ENCODE results near the gene PROSER2.
A peak's percentile ranks its signal among the peaks of the same experiment; 100 is the strongest.

The PROSER2 gene

DNA sequence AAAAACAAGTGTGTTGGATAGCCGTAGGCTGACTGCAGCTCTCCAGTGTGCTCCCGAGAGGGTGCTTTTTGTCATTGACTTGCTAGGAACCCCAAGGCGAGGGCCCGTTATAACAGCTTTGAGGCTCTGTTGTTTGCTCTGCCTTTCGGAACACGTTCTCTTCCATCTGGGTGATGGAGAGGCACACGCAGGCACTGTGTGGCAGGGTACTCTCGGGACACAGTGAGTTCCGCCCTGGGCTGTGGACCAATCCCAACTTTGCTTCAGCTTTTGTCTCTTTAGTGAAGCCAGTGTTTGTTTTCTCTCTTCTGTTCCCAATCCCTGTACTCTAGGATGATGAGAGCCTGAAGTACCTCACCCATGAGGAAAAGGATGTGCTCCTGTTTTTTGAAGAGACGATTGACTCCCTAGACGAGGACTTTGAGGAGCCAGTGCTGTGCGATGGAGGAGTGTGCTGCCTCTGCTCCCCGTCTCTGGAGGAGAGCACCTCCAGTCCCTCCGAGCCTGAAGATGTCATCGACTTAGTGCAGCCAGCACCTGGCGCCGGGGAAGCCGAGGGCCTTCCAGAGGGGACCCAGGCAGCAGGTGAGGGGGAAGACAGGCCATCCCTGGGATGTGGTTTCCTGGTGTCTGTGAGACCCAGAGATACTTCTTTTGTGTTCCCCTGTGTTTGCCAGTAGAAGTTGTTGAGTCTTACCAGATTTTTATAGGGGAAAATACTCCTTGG, 43.2 kb downstream of the PROSER2 start:
- DNase-seq, result no peak

DNA sequence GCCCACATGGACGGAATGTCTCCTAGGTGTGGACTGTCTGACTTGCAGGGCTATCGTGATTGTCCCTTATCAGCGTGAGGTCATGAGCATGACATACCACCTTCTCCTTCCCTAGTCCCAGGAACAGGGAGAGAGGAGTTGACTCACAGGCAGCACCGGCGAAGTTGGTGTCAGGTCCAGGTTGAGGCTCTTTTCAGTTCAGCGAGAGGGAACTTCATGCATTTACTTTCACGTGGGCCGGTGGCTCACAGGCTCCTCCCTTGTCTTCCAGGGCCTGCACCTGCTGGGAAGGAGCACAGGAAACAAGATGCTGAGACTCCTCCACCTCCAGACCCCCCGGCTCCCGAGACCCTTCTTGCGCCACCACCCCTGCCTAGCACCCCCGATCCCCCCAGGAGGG, 46.1 kb downstream of the PROSER2 start:
- DNase-seq, result no peak

DNA sequence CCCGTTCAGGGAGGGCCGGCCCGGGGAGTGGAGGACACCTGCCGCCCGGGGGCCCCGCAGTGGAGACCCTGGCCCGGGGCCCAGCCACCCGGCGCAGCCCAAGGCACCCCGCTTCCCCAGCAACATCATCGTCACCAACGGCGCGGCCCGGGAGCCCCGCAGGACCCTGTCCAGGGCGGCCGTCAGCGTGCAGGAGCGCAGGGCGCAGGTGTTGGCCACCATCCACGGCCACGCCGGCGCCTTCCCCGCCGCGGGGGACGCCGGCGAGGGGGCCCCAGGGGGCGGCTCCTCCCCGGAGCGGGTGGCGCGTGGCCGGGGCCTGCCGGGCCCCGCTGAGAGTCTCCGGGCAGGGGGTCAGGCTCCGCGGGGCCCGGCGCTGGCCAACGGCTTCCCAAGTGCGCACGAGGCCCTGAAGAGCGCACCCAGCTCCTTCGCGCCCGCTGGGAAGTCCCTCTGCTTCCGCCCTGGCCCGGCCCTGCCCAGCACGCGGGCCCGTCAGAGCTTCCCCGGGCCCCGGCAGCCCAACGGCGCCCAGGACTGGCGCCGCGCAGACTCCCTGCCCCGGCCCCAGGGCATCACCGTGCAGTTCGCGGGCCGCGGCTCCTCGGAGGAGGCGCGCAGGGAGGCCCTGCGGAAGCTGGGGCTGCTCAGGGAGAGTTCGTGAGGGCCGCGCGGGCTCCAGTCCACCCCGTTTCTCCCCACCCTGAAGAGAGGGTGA, 46.7 kb downstream of the PROSER2 start:
- peak in 1 of 56 donors; percentile 14 for DNase-seq

DNA sequence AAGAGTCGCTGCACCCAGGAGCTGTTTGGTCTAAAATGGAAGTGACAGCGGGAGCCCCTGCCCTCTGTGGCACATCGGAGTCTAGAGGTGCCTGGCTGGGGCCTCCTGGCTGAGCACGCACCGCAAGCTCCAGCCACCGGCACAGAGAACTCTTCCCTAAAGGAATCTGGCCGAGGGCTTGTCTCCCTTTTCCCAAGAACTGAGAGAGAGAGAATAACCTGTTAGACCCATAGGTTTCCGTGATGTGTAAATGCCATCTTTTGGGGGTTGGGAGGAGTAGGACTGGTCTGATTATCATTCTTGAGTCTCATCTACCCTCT, 47.3 kb downstream of the PROSER2 start:
- DNase-seq, result no peak

DNA sequence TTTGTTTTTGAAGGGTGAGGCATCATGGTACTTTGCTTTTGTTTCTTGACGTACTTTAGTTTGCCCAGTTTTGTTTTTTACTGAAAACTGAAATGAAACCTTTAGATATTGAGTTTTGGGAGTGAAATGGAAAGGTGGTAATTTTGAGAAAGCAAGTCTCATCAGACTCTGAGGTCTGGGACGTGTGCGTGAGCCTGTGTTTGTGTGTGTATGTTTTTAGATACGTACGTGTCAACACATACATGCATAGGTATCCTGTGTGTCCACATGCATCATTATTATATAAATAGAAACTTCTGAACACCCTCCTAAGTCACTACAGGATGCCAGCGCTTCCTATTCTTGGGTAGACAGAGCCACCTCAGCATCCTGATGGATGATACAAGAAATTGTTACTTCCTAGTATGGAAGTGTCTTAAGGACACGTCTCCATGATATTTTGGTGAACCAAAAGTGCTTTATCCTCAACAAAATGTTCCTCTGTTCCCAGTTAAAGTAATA, 47.8 kb downstream of the PROSER2 start:
- no peak for DNase-seq

DNA sequence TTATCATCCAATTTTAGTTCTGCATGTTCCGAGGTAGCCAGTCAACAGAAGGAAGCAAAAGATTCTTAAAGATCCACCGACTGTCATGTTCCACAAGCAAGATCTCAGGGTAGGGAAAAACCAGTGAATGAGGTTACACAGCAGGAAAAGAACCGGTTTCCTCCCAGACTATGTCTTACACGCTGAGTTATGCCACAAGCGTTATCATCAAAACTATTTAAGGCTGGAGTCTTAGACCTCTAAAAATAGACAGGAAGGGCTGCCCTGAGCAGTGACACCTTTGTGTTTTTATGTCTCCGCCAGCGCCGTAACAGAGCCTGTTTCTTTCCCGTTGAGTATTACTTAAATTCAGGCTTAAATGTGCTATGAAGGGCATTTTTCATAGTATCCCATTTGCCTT, 48.3 kb downstream of the PROSER2 start:
- DNase-seq, result no peak

DNA sequence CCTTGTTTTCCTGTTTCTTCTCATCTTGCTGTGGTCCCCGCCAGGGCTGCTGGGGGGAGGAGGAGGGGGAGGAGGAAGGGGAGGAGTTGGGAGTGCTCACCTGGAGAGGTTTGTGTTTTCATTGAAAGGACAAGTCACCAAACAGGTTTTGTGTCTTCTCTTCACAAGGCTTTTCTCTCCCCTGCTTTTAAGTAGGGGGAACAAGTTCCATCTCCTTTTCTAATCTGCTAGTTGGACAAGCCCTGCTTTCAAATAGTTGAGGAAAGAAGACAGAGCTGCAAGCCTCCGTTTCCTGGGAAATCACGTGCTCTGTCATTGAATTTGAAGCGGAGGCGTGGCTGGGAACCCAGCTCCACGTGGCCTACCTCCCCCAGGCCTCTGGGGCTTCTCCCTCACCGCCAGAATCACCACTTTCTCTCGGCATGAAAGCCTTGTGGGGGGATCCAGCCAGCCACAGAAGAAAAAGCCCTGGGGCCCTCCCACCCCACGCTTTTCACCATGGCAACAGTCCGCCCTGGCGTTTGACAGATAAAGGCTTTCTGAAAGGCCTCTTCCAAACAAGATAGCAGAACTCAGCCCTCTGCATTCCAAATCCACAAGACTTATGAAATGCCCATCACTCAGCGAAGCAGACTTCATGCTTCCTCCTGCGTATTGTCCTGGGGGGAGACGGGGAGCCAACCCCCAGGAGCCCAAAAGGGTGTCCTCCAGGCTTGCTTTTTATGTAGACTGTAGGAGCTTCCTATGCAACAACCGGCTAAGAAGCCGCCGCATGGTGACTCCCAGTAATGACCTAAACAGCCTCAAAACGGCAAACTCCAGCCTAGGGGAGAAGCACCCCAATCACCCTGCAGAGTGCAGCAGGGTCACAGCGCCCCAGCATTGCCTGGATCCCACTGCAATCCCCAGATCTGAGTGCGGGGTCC, 51.7 kb downstream of the PROSER2 start:
- peak in 22 of 56 donors; percentile 4 to 69 (median 20) for DNase-seq

DNA sequence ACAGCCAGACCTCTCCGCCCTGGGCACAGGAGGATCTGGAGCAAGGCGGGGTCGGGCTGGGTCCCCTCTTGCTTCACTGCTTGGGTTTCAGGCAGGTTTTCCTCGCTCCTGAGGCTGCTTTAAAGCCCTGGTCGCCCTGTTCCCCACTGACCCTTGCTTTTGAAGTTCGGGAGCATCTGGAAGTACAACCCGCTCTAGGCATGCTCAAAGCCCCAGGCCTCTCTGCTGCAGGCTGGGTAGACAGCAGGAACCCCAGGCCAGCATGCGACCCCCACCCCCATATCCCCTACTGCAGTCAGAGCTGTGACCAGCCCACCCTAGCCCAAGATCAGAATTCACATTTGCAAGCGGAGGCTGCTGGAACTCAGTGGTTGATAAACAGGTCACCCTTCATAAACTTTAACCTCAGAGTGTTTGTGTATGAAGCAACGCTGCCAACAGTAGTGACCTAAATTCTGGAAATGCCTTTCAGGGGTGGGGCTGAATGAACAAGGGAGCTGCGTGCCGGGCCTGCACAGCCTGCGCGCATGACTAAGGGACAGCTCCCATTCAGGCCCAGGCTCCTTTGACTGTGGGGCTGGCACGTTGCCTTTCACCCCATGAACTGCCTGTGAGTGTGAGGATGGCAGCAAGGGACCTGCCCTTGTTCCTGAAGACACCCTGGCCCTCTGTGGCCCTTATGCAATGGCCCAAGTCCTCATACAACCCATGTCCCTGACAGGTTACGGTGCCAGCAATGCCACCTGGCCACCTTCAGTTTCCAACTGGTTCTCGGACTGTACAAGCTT, 52.5 kb downstream of the PROSER2 start:
- no peak for DNase-seq

DNA sequence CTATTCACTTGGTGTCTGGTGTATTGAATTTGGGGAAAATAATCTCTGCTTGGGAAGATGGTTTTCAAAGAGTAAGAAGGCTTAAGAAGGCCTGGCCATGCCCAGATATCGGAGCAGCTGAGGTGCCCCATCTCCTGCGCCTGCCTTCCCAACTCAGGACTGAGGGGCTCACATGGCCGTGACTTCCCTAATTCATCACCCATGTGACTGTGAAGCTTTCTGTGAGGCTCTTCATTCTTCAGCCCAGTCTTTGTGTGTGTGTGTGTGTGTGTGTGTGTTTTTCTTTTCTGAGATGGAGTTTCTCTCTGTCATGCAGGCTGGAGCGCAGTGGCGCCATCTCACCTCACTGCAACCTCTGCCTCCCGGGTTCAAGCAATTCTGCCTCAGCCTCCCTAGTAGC, 53.2 kb downstream of the PROSER2 start:
- no peak for DNase-seq

DNA sequence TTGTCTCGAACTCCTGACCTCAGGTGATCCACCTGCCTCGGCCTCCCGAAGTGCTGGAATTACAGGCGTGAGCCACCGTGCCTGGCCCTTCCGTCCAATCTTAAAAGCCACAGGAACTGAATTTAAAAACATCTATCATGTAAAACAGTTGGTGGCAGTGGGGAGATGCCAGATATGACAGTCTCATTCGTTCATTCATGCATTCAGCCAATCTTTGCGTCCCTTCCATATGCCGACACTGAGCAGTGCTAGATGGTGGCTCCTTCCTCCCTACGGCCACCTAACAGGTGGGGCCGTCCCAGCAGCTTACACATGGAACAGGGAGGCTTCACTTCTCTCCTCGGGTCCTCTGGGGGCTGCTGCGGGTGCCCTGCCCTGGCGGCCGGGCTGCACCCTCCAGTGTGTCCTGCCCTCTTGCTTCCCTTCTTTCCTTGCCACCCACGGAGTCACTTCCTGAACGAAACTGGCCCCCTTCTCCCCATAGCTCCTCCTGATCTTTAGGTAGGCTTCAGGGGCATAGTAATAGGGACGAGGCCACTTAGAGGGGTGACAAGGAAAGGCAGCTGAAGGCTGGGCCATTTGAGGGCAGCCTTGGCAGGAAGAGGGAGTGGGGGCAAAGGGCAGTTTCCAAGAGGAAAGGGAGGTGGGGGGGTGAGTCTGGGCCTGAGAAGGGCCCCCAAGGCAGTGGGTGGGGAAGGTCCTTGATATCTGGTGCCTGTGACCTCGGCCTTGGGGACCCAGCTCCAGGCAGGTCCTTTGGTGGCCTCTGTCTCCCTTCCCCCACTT, 53.8 kb downstream of the PROSER2 start:
- DNase-seq, result no peak

DNA sequence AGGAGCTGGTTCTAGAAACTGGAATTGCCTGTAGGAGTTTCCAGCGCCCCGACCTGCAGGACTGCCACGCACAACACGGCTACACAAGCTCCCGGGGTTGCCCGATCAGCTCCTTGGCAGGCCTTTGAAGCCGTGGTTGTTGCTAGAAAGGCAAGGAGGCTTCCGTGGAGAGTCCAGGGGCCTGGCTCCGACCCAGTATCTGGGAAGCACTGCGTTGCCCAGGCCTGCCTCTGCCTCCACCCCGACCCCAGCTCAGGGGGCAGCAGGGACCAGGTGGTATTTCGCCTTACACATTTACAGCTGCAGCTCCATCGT, 54.4 kb downstream of the PROSER2 start:
- DNase-seq, result no peak

DNA sequence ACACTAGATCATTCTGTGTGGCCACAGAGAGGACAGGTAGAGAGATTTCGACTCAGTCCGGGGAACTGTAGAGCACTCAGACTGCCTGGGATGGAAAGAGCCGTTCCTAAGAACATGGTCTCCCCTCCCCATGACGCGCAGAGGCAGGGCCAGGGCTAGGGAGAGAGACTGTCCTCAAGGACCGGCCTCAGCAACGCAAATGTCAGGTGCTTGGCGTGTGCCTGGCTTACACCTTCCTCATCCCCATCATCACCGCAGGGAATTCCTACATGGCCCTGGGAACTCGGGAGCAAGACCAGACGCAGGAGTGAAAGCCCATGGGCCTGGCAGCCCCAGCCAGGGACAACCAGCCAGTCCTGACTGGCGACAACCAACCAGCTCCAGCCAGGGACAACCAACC, 55.6 kb downstream of the PROSER2 start:
- no peak for DNase-seq

DNA sequence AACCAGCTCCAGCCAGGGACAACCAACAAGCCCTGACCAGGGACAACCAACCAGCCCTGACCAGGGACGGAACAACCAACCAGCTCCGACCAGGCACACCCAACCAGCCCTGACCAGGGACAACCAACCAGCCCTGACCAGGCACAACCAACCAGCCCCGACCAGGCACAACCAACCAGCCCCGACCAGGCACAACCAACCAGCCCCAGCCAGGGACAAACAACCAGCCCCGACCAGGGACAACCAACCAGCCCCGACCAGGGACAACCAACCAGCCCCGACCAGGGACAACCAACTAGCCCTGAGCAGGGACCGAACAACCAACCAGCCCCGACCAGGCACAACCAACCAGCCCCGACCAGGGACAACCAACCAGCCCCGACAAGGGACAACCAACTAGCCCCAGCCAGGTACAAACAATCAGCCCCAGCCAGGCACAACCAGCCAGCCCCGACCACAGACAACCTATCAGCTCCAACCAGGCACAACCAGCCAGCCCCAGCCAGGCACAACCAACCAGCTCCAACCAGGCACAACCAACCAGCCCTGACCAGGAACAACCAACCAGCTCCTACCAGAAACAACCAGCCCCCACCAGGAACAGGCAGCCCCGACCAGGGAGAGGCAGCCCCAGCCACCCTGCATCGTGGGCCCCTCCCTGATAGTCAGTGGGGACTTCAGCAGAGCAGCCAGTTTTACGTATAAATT, 56.4 kb downstream of the PROSER2 start:
- no peak for DNase-seq

DNA sequence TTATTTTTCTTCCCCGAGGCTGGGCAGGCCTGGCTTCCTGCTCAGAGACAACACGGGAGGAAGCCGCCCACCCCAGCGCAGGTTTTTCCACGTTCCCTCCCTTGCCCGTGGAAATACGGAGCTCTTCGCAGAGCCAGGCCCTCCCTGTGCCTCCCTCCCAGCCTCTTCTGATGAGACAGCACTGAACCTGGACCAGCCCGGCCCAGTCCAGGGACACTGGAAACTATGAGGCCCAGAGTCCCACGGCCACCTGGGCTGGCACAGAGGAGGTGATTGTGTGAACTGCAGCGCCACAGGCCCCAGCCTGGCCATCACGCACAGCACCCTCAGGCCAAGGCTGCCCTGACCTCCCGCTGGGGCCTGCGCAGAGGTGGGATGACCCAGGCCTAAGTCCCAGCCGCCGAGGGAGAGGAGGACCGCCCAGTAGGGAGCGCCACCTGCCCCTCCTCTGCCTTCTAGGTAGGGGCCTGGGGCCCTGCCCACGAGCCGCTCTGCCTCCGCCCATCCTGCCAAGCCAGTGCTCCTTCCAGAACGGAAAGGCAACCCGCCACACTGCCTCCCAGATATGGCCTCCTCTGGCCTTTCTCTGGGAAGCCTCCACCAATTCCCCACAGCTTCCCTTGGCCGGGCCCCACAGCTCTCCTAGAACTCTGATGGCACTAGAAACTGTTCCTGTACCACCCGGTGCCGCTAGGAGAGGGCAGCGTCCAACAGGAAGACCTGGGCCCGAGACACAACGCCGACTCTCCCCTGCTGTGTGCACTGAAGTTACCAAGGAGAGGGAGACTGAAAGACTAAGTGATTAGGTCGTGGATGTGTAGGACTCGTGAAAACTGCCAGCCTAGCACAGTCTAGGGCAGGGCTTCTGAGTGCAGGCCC, 57.2 kb downstream of the PROSER2 start:
- no peak for DNase-seq

DNA sequence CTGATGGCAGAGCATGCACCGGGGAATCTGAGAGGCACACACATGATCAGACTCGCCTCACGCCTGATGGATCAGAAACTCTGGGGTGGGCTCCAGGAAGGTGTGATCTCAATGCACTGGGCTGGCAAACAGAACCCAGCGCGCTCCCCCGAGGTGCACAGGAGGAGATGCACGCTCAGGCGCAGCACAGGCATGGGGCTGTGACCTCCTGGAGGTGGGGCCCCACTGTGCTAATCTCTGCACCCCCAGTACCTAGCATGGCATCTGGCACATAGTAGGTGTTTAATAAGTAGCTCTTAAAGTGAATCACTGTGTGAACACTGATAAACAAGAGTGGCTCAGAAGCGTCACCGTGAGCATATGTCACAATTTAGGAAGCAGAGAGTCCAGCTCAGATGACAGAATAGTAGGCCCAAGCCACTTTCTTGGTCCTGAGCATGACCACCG, 57.9 kb downstream of the PROSER2 start:
- no peak for DNase-seq

DNA sequence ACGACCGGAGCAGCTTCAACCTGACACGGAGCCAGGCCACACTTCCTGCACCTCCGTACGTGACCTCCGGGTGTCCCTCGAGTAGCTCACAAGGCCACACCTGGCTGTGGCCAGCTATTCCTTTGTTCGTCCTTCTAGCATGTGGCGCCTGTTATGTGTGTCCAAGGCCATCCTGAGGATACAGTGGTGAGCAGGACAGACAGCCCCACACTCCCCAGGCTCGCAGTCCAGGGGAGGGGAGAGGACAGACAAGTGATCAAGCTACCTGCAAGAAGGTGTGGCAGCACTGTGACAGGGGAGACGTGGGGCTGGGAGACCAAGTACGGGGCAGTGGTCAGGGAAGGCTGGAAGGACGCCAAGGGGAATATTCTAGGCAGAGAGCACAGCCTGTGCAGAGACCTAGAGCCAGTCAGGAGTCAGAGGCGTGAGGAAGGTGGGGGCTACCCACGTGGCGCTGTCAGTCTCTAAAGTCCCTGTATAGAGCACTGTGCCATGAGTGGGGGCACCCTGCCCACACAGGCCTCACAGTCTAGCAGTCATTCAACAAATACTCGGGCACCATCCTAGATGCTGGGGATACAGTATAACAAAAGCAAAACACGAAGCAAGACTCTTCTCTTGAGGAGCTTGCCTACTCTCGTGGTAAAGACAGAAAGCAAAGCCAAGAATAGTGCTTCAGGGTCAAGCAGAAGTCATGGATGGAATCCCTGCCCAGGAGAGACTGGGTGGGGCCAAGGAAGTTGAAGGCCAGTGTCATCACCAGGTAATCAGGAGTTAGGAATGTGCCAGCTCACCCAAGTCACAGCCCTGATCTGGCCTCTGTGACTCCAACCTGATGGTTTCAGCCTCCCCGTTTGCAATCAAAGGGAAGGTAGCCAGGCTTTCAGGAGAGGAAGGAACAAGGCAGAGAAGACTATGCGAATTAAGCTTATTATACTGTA, 58.6 kb downstream of the PROSER2 start:
- DNase-seq, result no peak

DNA sequence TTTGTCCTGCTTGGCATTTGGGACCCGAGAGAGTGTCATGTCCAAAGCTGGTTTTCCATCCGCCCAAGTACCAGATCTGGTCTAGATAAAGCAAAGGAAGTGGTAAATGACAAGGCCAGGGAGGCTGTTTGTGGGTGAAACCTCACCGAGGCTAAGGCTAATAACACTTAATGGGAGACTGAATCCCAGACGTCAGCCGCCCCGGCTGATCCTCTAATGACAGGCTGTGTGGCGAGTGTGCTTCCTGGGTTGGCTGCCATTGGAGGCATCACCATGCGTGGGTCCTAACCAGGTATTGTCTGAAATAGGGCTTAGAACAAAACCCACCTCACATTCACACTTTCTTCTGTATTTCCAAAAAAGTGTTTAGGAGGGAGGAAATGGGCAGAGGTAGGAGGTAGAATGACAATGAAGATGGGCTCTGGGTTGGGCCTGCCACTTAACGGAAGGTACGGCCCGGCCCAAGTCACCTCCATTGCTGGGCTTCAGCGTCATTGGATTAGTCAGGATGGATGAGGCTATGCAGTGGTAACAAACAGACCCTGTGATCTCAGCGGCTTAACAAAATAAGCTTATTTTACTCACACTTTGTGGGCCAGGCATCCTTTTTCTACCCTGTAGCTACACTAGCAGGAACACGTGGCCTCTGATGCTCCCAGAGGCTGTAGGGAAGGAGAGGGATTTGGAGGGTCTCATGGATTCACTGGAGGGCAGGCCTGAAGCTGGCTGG, 59.7 kb downstream of the PROSER2 start:
- DNase-seq, result no peak

Data from amygdala (tissue), 56 donors.